SU-DHL-6 (cell line): ENCODE results near the gene ZSCAN2.

Experiments used
- H2AFZ ChIP-seq: fragments of 200-600 bp; sonication (generic); 2 replicates; pipeline ENCODE4 v1.6.1; 2014; ENCODE audit warnings: low read depth, mild to moderate bottlenecking, moderate library complexity, mixed read lengths, antibody characterized with exemption, low read length; ENCODE audit not compliant: severe bottlenecking
- H3F3A ChIP-seq: fragments of 200-600 bp; shearing (Covaris generic); 2 replicates; pipeline ENCODE4 v1.6.0; 2016; ENCODE audit warnings: antibody characterized with exemption, mild to moderate bottlenecking; ENCODE audit not compliant: insufficient read depth
- H3K27ac ChIP-seq: fragments of 200-600 bp; sonication (generic); 2 replicates; pipeline ENCODE4 v1.5.1; 2016; ENCODE audit warnings: low read depth, mild to moderate bottlenecking, low read length, moderate library complexity, mixed read lengths
- H3K27me3 ChIP-seq: fragments of 200-600 bp; sonication (generic), shearing (Covaris generic); 2 replicates; pipeline ENCODE4 v1.6.0; 2014; ENCODE audit warnings: mild to moderate bottlenecking, low read length
- H3K36me3 ChIP-seq: fragments of 200-600 bp; sonication (generic); 2 replicates; pipeline ENCODE4 v1.6.1; 2014; ENCODE audit warnings: mild to moderate bottlenecking, low read length, mixed read lengths
- H3K4me2 ChIP-seq: fragments of 300-600, 200-600 bp; shearing (Covaris generic), sonication (generic); 2 replicates; pipeline ENCODE4 v1.6.0; 2014; ENCODE audit warnings: low read length, low read depth, mild to moderate bottlenecking; ENCODE audit not compliant: poor library complexity, severe bottlenecking
- H3K4me3 ChIP-seq: fragments of 200-600 bp; sonication (generic); 2 replicates; pipeline ENCODE4 v1.5.1; 2014; ENCODE audit warnings: antibody characterized with exemption, low read length, mild to moderate bottlenecking, mixed read lengths; ENCODE audit not compliant: insufficient read depth, poor library complexity, severe bottlenecking
- H3K79me2 ChIP-seq: fragments of 200-600 bp; sonication (generic); 2 replicates; pipeline ENCODE4 v1.6.1; 2014; ENCODE audit warnings: mild to moderate bottlenecking, low read length, moderate library complexity; ENCODE audit not compliant: insufficient read depth
- H3K9ac ChIP-seq: fragments of 200-600 bp; sonication (generic); 2 replicates; pipeline ENCODE4 v1.7.0; 2014; ENCODE audit warnings: mild to moderate bottlenecking, low read length
- H3K9me2 ChIP-seq: fragments of 200-600 bp; sonication (generic); replicated peaks from 2 replicates; pipeline ENCODE4 v1.6.1; 2014; ENCODE audit warnings: low read length; ENCODE audit not compliant: insufficient read depth
- H3K9me3 ChIP-seq: fragments of 200-600 bp; sonication (generic); 2 replicates; pipeline ENCODE4 v1.6.1; 2014; ENCODE audit warnings: low read length, mixed read lengths; ENCODE audit not compliant: insufficient read depth
- H4K20me1 ChIP-seq: fragments of 200-600 bp; sonication (generic); 2 replicates; pipeline ENCODE4 v1.6.1; 2014; ENCODE audit warnings: low read depth, mild to moderate bottlenecking, antibody characterized with exemption, low read length, moderate library complexity, mixed read lengths
- CTCF ChIP-seq: fragments of 200-600 bp; sonication (generic); IDR thresholded peaks from one replicate; pipeline ENCODE4 v1.5.1; 2017; ENCODE audit warnings: antibody characterized with exemption, mild to moderate bottlenecking, low read length, moderate library complexity; ENCODE audit not compliant: insufficient read depth, poor library complexity, severe bottlenecking
- EZH2phosphoT487 ChIP-seq: fragments of 200-600 bp; sonication (generic), shearing (Covaris generic); conservative IDR thresholded peaks from 2 replicates; pipeline ENCODE4 v1.6.1; 2018; ENCODE audit warnings: mild to moderate bottlenecking, antibody characterized with exemption, low read length, moderate library complexity, mixed read lengths

Gene ZSCAN2

GRCh38 chr15:84600331-84600686, 500 bp upstream of the ZSCAN2 start:
- peaks cover 15% of the 10 kb centered on the region for H3F3A ChIP-seq
- H3K27ac ChIP-seq = no peak overlapping the region
- no peaks in the 10 kb centered on the region for H3K27me3 ChIP-seq
- H3K9ac ChIP-seq = peak overlapping the region; percentile 72
- H4K20me1 ChIP-seq = no peaks in the 10 kb centered on the region
- peak overlapping the region; percentile 84 for H3K4me3 ChIP-seq
- no peaks in the 10 kb centered on the region for H3K9me3 ChIP-seq
- H2AFZ ChIP-seq = peak overlapping the region; percentile 94
- peak overlapping the region; percentile 74 for H3K4me2 ChIP-seq
- H3K79me2 ChIP-seq = no peaks in the 10 kb centered on the region
- H3K36me3 ChIP-seq = no peaks in the 10 kb centered on the region
- H3K9me2 ChIP-seq = no peaks in the 10 kb centered on the region
- no peak for TF ChIP-seq EZH2phosphoT487
- TF ChIP-seq CTCF = no peak

GRCh38 chr15:84601555-84601838, 688 bp downstream of the ZSCAN2 start:
- Histone ChIP-seq H3K9me2 (no peaks in the 10 kb centered on the region), H3K36me3 (no peaks in the 10 kb centered on the region), H3K4me3 (peak overlapping the region; percentile 84), H3K9me3 (no peaks in the 10 kb centered on the region), H4K20me1 (no peaks in the 10 kb centered on the region), H3K27ac (no peak overlapping the region), H2AFZ (peak overlapping the region; percentile 94), H3F3A (peaks cover 15% of the 10 kb centered on the region), H3K4me2 (peak overlapping the region; percentile 74), H3K79me2 (no peaks in the 10 kb centered on the region), H3K9ac (peak overlapping the region; percentile 72), H3K27me3 (no peaks in the 10 kb centered on the region)
- TF ChIP-seq CTCF = no peak
- no peak for TF ChIP-seq EZH2phosphoT487

GRCh38 chr15:84603630-84604379, 3.0 kb downstream of the ZSCAN2 start:
- Histone ChIP-seq H4K20me1 (no peaks in the 10 kb centered on the region), H3K9me2 (no peaks in the 10 kb centered on the region), H3K4me2 (no peak overlapping the region), H3K9ac (no peak overlapping the region), H3K4me3 (no peak overlapping the region), H3K27me3 (no peaks in the 10 kb centered on the region), H3K36me3 (no peaks in the 10 kb centered on the region), H2AFZ (no peak overlapping the region), H3K79me2 (no peaks in the 10 kb centered on the region), H3K27ac (no peak overlapping the region), H3K9me3 (no peaks in the 10 kb centered on the region), H3F3A (peaks cover 4% of the 10 kb centered on the region; the same call in 1 of the 2 replicates)
- TF ChIP-seq EZH2phosphoT487 (no peak), CTCF (no peak)
